ENCODE measurements around the gene NPIPB6.

NPIPB6 gene

DNA sequence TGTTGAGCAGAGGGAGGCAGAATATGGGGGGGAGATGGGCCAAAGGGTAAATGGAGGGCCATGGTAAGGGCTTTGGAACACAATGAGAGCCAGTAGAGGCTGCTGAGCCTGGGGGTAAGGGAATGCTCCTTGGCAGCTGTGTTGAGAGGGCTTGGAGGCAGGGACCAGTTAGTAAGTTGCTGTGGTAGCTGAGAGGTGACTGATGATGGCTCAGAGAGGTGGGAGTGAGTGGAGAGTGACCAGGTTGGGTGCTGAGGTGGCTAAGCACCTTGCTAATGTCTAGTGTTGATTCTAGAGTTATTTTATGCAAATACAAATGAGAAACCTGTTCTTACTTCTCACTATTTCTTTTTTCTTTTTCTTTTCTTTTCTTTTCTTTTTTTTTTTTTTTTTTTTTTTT lies 60.2 kb downstream of the NPIPB6 start:
- DNase-seq (ENCODE audit: low spot score) = no peak
- H3K27ac ChIP-seq = no peak overlapping the region
- H3K4me3 ChIP-seq = no peak overlapping the region
- TF ChIP-seq, protein P1, sequence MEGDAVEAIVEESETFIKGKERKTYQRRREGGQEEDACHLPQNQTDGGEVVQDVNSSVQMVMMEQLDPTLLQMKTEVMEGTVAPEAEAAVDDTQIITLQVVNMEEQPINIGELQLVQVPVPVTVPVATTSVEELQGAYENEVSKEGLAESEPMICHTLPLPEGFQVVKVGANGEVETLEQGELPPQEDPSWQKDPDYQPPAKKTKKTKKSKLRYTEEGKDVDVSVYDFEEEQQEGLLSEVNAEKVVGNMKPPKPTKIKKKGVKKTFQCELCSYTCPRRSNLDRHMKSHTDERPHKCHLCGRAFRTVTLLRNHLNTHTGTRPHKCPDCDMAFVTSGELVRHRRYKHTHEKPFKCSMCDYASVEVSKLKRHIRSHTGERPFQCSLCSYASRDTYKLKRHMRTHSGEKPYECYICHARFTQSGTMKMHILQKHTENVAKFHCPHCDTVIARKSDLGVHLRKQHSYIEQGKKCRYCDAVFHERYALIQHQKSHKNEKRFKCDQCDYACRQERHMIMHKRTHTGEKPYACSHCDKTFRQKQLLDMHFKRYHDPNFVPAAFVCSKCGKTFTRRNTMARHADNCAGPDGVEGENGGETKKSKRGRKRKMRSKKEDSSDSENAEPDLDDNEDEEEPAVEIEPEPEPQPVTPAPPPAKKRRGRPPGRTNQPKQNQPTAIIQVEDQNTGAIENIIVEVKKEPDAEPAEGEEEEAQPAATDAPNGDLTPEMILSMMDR (IDR thresholded peaks at IDR 0.05) = no peak

DNA sequence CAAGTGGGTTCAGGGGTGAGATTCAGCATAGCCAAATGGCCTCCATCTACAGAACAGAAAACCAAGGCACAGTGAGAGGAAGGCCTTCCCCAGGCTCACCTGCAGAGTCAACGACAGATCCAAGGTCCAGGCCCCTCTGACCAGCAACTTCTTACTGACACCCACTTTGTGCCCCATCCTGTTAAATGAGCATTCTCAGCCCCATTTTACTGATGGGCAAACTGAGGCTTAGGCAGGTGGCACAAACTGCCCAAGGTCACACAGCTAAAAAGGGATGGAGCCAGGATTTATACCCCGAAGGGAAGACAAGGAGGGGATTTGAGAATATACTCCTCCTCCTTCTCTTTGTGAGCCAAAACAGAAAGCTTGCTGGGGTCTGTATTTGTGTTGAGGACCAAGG lies 61.7 kb downstream of the NPIPB6 start:
- Histone ChIP-seq H3K4me3 (no peak overlapping the region), H3K27ac (no peak overlapping the region)
- no peak for DNase-seq (ENCODE audit: low spot score)
- TF ChIP-seq, protein P1 (IDR thresholded peaks at IDR 0.05) = no peak

DNA sequence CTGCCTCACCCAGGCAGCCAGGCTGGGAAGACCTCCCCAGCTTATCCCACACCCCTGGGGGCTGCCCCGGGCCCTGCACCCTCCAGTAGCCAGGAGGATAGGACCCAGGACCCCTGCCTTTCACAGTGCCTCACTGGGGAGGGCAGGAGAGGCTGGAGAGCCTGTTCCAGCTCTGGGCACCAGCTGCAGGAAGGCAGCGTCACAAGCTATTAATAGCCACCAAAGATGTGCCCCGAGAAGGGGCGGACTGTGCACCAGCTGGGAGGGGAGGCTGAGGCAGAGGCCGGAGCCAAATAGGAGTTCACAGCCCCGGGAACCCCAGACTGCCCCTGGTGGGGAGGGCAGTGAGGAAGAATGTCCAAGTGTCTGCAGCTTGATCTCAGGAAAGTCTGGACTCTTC lies 62.2 kb downstream of the NPIPB6 start:
- TF ChIP-seq, protein P1 (IDR thresholded peaks at IDR 0.05) = no peak
- no peak for DNase-seq (ENCODE audit: low spot score)
- Histone ChIP-seq H3K27ac (no peak overlapping the region), H3K4me3 (no peak overlapping the region)

DNA sequence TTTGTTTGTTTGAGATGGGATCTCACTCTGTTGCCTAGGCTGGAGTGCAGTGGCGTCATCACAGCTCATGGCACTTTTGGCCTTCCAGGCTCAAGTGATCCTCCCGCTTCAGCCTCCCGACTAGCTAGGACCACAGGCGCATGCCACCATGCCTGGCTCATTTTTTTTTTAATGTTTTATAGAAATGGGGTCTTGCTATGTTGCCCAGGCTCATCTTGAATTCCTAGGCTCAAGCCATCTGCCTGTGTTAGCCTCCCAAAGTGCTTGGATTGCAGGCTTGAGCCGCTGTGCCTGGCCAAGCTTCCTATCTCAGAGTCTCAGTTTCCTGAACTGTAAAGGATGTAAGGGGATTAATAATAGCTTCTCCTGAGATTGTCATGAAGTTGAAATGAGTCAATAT lies 63.0 kb downstream of the NPIPB6 start:
- Histone ChIP-seq H3K4me3 (no peak overlapping the region), H3K27ac (no peak overlapping the region)
- TF ChIP-seq, protein P1 (IDR thresholded peaks at IDR 0.05) = no peak
- no peak for DNase-seq (ENCODE audit: low spot score)

DNA sequence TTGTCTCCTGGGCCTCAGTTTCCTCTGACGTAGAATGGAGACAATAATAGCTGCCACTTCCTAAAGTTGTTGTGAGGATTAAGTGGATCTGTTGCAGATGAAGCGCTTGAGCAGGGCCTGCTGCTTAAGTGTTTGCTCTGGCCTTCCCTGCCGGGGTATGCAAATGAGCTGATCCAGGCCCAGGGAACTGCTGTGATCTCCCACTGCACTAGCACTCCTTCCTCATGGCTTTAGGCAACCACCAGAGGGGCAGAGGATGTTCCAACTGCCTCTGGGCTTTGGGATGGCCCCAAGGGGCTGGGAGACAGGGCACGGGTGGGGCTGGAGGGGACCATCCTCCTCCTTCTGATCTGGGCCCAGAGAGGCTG lies 64.8 kb downstream of the NPIPB6 start:
- DNase-seq (ENCODE audit: low spot score) = no peak

DNA sequence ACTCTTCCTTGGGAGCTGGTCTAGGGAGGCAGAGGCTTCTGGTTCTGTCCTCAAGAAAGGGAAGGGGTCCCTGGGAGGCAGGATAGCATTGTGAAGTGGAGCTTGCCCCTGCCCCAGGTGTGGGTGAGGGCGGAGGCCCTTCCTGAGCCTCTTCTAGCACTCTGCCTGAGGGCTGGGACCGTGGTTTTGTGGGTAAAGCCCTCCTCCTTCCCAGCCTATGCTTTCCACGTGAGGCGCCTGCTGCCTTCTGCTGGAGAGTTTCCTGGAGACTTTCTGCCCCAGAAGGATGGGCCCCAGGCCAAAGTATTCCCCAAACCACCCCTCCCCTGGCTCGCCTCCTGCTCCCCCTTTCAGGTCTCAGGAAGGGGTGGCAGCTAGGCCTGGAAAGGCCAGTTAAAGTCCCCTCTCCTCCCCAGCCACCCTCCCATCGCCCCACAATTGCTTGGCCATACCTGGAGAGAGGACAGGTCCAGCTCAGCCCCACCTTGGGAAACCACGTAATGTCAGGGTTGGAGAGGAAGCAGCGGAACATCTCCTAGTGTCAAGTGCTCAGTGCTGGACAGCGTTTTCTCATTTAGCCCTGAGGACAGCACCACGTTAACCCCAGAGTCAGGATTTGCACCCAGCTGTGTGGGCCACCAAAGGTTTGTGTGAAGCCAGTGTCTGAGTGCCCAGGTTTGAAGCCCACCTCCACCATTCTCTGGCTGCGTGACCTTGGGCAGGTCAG lies 65.4 kb downstream of the NPIPB6 start:
- Histone ChIP-seq H3K27ac (no peak overlapping the region), H3K4me3 (no peak overlapping the region)
- DNase-seq (ENCODE audit: low spot score) = no peak
- TF ChIP-seq, protein P1 (IDR thresholded peaks at IDR 0.05) = no peak

More for the DNA sequence above, 64.8 kb downstream of the NPIPB6 start:
- Histone ChIP-seq H3K4me3 (no peak overlapping the region), H3K27ac (no peak overlapping the region)
- TF ChIP-seq, protein P1 (IDR thresholded peaks at IDR 0.05) = no peak

DNA sequence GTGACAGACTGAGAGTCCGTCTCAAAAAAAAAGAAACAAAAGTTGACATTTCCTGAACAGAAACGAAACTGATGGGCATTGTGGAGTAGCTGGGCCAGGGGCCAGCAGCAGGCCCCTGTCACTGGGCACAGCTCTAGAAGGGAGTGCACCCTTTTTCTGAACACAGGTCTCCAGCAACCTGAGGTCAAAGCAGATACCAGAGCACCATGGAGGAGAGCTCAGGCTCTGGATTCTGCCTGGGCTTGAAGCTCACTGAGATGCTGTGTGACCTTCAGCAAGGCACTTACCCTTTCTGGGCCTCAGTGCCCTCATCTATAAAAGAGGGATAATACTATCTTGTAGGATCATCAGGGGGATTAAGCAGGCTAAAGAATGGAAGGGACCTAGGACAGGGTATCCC lies 66.0 kb downstream of the NPIPB6 start:
- no peak for DNase-seq (ENCODE audit: low spot score)
- Histone ChIP-seq H3K27ac (no peak overlapping the region), H3K4me3 (no peak overlapping the region)
- TF ChIP-seq, protein P1 (IDR thresholded peaks at IDR 0.05) = no peak

Measured in coronary artery (tissue), 2 donors.